T1000 (cell line): Measurements from ENCODE around the gene KRT78.

ENCODE experiments used
- DNase-seq: peaks from one replicate; lab custom pipeline; 2025; ENCODE audit warnings: mixed read lengths; lab: John Stamatoyannopoulos, UW

Gene KRT78

DNA sequence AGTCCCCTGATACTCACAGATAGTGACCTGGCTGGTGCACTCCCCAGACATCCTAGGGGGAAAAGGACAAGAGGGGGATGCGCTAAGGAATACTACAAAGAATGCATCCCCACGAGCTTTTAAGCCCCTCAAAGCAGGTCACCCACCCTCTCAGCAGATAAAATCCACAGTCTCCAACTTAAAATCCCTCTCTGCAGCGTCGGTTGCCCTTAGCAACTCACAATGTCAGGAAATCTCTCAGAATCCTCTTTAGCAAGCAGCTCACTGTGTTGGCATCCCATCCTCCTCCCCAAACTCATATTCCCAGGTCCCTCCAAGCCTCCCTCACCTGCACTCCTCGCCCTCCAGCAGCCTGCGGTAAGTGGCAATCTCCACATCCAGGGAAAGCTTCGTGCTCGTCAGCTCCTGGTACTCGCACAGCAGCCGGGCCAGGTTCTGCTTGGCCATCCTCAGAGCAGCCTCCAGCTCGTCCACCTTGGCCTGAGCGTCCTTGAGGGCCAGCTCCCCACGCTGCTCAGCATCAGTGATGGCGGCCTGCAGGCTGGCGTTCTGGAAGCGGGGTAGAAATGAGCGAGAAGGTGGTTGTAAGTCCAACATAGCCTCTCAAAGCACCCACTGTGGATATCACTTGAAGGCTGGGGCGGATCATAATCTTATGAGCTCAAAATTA is 9.2 kb downstream of the KRT78 start:
- DNase-seq = no peak

DNA sequence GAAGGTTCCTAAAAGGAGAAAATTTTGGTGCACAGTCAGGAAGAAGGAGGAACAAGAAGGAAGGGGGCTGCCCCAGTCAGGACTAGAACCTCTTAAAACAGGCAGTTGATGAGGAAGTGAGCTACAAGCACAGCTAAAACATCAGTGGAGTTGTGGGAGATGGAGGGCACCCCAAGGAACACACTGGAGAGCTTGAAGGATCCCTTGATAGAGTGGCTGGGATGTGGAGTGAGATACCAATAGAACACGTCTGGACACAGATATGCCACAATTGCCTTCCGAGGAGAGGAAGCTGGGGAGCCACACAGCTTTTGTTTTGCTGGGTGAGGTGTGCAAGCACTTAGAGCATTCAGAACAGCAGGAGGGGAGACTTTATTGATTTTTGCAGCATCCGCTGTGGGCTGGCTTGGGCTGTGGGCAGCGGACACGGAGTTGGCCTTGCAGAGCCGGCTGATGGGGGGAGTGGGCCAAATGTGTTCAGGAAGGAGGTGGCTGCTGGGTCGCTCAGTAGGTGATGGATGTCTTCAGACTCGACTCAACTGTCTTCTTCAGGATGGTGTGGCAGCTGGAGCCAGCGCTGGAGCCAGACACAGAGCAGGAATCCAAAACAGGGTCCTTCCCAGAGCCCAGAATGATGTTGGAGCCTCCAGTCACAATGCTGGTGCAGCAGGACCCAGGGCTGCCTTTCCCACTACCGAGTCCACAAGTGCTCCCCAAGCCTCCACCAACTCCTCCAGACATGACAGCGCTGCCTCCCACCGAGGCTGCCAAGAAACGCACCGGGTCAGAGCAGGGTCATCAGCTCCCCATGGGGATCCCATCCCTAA is 10.0 kb downstream of the KRT78 start:
- no peak for DNase-seq

DNA sequence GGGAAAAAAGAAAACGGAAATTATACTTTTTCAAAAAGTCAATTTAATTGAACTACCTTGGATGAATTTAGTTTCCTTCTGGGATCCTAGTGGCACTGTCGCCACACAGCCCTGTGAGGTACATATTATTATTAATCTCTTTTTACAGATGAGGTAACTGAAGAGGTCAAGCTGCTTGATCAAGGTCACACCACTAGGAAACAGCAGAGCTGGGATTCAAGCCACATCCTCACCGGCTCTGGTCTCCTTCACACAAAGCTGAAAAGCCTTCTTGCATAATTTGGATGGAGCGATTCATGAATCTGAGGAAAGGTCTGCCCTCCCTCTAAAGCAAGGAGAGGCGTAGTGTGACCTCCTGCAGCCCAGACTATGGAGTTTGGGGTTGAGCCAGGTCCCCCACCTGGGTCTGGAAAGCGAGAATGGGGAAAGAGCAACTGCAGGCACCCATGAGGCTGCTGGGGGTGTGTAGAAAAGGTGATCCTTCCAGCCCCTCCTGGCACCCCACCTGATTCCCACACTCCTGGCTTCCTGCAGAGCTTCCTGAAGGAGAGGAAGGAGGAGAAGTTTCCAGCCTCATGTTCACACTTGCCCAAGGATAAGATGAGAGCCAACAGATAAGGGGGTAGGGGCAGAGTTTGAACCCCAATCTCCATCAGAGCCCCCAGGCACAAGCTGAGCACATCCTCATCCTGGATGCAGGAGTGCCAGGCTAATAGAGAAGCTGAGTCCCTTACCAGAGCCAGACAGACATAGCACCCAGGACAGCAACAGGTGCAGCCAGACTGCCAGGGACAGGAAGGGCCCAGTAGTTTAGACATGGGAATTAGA is 10.8 kb downstream of the KRT78 start:
- DNase-seq = no peak

DNA sequence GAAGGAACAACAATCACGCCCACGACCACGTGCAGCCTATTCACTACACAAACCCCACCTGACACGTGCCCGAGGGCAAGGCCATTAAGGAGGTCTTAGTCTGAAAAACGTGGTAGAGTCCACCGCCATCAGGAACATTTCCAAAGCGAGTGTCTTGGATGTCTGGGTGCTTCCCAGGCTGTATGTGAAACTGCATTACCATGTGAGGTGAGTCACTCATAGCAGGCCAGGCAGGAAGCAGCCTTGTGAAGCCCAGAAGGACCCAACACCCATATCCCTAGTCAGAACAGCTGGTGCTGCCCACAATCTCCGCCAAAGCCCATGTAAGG is 11.4 kb downstream of the KRT78 start:
- no peak for DNase-seq

DNA sequence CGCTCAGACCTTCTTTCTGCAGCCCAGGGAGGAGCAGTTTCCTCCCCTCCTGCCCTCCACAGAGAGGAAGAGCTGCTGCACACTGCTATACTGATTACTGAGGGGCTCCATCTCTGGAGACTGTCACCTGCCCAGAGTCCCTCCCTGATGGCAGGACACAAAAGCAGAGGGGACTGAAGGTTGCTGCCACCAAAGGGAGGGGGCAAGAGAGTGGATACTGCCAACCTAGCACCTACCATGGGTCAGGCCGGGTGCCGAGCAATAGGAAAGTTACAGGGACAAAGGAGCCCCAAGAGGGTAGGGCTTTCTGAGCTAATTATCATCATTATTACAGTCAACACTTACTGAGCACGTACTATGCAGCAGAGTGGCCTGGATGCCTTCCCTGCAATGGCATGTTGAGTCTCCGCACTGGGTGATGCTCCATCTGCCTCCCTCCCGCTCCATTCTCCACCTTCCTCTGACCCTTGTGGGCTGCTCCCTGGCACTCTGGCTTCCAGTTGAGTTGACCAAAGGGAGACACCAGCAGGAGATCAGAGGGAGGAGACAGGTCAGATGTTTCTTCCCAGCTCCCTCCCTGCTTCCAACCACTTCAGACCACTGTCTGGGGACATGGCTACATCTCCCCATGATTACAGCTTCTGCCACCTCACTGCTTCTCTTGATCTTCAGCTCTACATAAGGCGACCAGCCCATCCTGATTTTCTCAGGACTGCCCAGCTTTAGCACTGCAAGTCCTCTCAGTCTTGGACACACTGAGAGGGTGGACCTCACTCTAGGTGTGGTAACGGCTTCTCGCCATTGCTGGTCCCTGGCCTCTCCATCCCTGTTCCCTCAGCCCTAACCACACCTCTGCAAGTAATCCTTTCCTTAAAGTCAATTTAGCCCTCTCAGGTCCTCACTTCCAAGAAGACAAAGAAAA is 12.0 kb downstream of the KRT78 start:
- no peak for DNase-seq

DNA sequence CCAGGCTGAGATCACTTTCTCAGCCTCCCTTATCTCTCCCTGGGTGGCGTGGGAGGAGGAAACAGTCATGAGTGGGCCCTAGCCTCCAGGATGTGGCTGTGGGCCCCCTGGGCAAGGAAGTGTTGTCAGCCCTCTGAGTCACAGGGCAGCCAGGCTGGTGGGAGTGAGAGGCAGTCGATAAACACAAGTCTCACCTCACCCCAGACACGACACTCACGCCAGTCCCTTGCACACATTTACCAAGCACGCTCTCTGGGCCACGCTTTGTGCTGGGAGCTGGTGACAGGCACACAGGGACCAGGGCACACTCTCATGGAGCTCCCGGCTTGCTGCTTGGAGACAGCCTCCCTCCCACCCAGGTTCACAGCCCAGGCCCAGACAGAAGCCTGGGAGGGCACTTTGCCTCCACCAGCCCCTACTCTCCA is 12.7 kb downstream of the KRT78 start:
- no peak for DNase-seq

DNA sequence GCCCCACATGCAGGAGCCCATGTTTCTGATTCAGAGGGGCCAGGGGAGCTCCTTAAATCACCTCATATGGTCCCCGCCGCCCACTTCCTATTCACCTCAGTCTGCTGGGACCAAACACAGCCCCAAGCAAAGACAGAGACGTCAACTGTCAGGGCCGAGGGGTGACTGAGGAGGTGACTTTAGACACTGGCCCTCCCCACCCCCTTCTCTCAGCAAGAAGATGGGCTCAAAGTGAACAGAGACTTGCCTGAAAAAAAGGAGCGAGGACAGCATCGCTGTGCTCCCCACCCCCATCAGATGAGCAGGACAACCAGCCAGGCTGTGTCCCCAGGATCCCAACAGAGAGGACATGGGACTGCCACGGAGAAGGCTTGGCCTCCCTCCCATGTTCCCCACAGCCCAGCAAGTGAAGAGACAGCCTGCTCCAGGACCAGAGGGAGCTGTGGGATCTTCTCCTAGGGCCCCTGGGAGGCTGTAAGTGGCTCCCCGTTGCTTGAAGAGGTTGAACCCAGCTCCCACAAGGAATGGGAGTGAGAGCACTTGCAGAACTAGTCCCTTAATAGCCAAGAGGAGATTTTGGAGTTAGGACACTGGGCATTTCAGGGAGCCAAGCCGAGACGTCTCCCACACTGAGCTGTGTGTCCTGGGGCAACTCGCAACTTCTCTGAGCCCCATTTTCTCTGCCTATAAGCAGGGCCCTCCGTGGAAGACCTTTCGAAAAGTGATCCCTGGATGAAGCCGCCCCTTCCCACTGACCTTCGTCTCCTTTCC is 13.3 kb downstream of the KRT78 start:
- no peak for DNase-seq

DNA sequence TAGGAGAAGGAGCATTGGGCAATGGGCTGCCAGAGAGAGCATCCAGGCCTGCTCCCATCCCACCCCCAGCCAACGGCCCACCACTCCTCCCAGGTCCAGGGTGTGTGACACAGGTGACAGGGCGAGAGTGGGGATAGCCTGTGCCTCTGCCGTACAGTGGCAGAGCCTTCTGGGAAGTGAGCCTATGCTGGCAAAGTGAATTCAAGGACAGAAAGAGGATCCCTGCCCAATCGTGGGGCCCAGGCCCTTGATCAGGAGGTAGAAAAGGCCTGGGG is 14.1 kb downstream of the KRT78 start:
- DNase-seq = no peak

DNA sequence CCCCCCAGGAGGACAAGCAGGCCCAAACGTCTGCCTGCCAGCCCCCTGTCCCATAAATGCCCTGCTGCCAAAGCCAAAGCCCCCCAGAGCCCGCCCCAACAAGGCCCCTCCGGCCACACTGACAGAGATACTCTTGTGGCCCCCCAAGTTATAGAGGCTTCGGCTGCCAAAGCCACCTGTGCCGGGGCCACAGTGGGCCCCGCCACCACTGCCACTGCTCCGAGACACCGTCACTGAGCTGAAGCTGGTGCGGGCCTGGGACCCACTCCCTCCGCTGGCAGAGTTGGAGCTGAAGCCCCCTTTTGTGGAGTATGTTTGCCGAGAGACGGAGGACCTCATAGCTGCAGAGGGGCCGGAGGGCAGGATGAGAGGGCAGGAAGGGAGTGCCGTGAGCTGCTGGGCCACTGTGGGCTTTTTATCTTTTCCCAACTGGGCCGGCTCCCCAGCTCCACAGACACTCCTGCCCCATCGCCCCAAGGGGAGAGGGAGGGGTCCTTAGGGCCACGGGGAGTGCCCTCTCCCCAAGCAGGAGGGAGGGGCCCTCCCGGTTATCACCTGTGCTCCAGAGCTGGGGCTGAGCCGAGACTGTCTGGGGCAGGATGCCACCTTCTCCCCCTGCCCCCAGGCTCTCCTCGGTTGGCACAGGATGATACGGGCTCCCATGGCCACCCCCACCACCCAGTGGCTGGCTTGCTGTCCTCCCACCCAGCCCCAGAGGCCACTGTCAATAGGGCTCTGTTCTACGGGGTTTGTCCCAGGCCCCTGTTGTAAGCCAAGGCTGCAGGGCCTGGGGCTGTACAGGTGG is 14.7 kb downstream of the KRT78 start, which contains the start of gene KRT79:
Gene KRT79, minus strand, starts transcription at position 390 of the 805 bp plus-strand sequence. Its CDS starts 51 bp downstream, at position 339.
- no peak for DNase-seq

DNA sequence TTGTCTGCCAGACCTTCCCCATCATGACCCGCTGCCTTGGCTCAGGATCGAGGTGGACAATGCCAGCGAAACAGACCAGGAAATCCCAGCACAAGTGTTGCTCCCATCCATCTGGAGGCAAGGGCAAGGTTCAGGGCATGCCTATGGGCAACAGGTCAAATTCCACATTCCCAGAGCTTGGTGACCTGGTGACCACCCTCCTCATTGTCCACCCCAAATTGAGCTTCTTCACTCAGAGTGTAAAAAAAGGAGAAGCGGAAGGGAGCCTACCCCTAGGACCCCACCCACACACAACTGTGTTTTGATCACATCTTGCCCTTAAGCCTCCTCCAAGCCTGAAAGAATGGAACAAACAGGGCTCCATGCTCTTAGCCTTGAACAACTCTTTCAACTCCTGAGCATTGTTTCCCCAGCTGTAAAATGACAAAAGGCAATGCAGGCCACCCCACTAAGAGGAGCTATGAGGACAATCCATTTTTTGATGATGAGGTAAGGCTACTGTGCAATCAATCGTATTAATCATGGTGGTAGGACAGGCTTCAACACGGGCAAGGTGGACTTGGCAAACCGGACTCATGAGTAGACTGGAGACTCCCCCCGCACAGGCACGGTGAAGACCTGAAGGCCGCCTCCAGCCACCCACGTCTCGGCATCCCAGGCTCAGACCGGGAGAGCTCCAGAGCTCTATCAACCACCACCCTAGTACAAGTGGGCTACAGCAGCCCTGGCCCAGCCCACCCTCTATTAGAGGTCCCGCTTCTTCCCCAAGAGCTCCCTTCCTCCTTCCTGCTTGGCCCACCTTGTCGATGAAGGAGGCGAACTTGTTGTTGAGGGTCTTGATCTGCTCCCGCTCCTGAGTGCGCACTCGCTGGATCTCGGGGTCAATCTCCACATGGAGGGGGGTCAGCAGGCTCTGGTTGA is 15.5 kb downstream of the KRT78 start:
- no peak for DNase-seq

DNA sequence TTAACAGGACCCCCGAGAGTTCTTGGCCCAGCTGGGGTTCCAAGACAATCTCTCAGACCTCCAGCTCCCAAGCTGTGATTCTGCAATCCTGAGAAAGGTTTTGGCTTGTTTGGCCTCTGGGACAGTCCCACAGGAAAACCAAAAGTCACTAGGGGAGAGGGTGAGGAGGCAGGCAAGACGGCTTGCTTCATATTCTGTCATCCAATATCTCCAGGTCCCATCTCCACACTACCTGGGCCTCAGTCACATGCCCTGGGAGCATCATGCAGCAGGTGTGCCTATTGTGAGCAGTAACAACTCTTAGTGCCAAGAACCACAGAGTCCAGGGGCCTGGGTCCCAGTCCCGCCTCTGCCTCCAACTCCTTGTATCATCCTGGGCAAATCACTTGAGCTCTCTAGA is 16.3 kb downstream of the KRT78 start:
- no peak for DNase-seq

DNA sequence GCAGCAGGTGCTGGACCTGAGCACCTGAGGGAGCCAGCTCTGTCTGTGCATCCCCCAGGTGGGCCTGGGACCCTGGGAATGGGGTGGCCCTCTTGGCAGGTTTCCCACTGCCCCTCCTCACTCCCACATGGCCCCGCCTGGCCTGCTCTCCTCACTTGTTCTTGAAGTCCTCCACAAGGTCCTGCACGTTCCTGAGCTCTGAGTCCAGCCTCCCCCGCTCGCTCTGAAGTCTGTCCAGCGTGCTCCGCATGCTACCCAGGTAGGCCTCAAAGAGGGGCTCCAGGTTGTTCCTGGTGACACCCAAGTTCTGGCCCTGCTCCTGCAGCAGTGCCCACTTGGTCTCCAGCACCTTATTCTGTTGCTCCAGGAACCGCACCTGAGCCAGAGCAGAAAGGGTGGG is 17.5 kb downstream of the KRT78 start:
- DNase-seq = no peak

DNA sequence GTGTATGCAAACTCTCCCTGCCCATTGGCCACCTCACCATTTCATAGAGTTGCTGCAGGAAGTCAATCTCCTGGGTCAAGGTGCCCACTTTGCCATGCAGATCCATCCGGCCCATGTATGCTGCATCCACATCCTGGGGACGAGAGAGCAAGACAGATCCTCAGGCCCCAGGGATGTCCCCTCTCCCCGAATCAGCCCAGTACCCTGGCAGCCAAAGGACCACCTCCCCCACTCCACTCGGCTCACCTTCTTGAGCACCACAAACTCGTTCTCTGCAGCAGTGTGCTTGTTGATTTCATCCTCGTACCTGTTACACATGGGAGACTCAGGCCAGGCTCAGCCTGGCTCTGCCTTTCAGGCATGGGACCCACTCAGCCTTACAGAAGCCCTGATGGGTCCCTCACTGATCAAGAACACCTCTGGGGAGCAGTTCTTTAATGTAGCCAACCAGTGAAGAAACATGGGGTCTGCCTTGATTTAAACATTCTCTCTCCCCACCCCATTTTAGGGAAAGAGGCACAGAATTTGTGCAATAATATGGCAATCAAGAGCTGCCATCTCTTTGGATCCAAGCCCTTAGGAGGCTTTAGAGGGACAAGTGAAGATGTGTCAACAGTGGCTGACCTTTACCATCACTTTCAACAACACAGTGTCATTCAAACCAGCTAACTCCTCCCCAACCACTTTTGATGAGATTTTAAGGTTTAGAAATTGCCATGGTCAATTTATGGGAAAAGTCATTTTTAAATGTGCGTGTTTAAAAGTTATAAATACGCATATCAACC is 18.6 kb downstream of the KRT78 start:
- no peak for DNase-seq

DNA sequence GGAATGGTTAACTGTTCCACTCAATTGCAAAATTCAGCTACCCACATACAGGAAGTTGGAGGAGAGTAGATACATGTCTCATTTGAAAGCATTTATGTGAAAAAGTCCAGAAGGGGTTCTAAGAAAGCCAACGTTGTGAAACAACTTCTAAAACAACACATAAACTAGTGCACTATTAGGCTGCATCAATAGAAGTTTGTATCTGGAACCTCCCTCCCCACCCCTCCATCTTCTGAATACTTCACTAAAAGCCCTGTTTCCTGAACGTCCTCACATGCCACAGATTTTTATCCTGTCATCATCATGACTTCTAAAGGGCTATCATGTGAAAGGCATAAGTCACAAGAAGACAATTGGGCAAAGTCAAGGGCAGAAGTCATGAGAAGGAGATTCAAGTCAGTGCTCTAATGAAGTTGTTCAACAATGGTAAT is 20.2 kb downstream of the KRT78 start:
- DNase-seq = no peak

DNA sequence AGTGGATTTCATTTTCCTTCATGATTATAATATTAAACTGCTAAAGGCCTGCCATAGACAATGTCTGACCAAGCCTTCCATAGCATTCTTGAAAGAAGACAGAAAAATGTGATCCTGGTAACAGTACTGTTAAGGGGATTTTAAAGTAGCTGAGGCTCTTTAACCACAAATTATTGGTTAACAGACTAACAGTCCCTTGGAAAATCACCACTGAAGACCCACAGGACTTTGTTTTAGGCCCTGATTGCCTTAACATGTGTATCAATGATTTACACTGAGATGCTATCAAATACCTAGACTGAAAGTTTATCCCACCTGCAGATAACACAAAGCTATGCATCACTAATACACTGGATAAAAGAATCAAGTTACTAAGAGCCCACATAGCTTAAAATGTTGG is 20.6 kb downstream of the KRT78 start:
- no peak for DNase-seq

DNA sequence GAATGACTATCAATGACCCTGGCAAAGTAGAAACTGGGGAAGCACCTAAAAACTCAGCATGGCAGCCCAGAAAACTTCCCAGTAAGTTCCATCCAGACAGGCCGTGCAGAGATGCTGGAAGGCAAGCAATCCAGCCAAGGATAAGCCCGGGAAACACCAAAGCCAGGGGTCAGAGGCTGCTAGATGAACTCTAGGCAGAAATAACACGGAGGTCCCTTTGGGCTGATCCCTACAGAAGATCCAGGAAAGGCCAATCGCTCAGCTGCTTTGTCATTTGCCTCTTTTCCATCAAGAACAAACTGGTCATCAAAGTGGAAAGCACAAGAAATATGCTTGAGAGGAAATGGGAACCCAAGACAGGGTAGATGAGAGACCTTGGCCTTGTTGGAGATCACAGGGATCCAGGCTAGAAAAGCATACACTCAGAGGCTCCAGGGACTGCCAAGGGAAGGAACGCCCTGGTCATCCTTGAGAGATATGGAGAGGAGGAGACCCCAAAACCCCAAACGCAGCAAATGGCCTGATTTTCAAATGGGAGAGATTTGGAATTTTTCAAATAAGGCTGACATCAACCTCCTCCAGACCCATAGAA is 21.2 kb downstream of the KRT78 start:
- DNase-seq = no peak

DNA sequence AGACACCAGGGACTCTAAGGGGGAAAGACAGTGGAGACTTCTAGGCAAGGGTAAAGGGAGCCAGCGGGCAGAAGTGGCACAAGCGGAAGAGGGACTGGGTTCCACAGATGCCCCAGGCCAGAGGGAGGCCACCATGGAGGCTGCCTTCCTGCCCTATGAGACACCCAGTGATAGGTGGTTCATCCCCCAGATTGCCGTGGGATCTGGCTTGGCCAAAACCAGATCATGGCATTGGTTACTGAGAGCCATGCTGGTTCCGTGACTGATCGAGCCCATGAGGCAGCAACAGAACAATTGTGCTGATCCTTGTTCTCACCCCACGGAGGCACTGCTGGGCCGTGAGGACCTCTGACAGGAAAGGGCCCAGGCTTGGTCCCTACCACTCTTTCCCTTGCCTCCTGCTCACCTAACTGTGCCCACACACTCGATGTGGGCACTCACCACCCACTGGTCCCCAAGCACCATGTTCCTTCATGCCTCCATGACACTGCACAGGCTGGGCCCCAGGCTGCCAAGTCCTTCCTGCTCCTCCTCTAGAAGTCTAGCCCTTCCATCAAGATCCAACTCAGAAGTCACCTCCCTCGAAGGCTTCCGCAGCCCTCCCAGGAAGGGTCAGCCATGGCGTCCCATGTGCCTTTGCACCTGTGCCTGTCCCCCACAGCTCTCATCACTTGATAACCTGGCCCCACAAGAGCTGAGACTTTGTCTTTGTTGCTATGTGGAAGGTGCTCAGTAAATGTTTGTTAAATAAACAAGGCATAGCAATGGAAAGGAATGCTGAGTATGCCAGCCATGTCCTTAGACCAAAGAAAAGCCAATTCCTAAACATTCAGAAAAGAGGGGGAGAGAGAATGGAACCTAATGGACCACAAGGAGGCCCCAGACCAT is 21.9 kb downstream of the KRT78 start:
- no peak for DNase-seq
